Lower lobe of right lung (tissue), 2 donors: ENCODE data around the gene CCDC188. TPM values are rescaled to one million over a fixed set of nuclear protein-coding genes. Genes with fewer than 3 reads are reported as not detected.

Source experiments
- ATAC-seq, 2 donors: fragments of 200-7000 bp; cut with Tn5 transposase; one replicate each; pipeline ENCODE4 v1.9.1; 2020 to 2022; ENCODE audit warnings: mild to moderate bottlenecking in 2 of 2, moderate library complexity in 2 of 2
- DNase-seq: peaks from one replicate; pipeline ENCODE4 v3.0.0-alpha.2; 2020
- H3K27ac ChIP-seq: fragments of 200-600 bp; one replicate; pipeline ENCODE4 v1.8.0; 2022
- H3K27me3 ChIP-seq: fragments of 200-600 bp; one replicate; pipeline ENCODE4 v1.8.0; 2022; ENCODE audit warnings: low read depth
- H3K36me3 ChIP-seq: fragments of 200-600 bp; one replicate; pipeline ENCODE4 v1.8.0; 2022; ENCODE audit warnings: mild to moderate bottlenecking
- H3K4me1 ChIP-seq: fragments of 200-600 bp; one replicate; pipeline ENCODE4 v1.8.0; 2022
- H3K4me3 ChIP-seq: fragments of 200-600 bp; one replicate; pipeline ENCODE4 v1.8.0; 2022; ENCODE audit warnings: mild to moderate bottlenecking
- H3K9me3 ChIP-seq: fragments of 200-600 bp; one replicate; pipeline ENCODE4 v1.8.0; 2022
- CTCF ChIP-seq: fragments of 200-600 bp; IDR thresholded peaks from one replicate; pipeline ENCODE4 v1.8.0; 2022; ENCODE audit warnings: antibody characterized with exemption, mild to moderate bottlenecking
- intact Hi-C: fragments of 100-400 bp; cut with DNase I; formaldehyde crosslinking; loops from one replicate; pipeline ENCODE4 v1.11.0; 2022
- total RNA-seq: library from RNA; stranded (reverse); fragmentation: NEBNext Ultra II Directional; extraction: Animal tissue kit (Norgen Biotek cat#: 25700); gene quantifications from one replicate; pipeline ENCODE4 v1.2.1, GENCODE V29; 2021
- donor health status: DM: no; HTN: yes; CAD: no; lungs with severe emphysema.

The CCDC188 gene
- total RNA-seq, 1 donor from 2014 or later, result 0.77 TPM

- TF ChIP-seq CTCF, result no peak
- no peak for ATAC-seq
- no peak overlapping the region for H3K4me3 ChIP-seq
- H3K36me3 ChIP-seq, result peaks cover 73% of the 10 kb centered on the region
- no peaks in the 10 kb centered on the region for H3K27me3 ChIP-seq
- H3K4me1 ChIP-seq, result peaks cover 21% of the 10 kb centered on the region
- H3K27ac ChIP-seq, result no peak overlapping the region
- DNase-seq, result no peak
- intact Hi-C loops, result no loop called here
- no peaks in the 10 kb centered on the region for H3K9me3 ChIP-seq
Observed at GRCh38 chr22:20113551-20114310, 37.1 kb downstream of the CCDC188 start.

GRCh38 chr22:20112623-20113511 lies 38.0 kb downstream of the CCDC188 start:
- Histone ChIP-seq H3K36me3 (peaks cover 82% of the 10 kb centered on the region), H3K4me3 (no peak overlapping the region), H3K27ac (no peak overlapping the region), H3K9me3 (no peaks in the 10 kb centered on the region), H3K4me1 (peaks cover 13% of the 10 kb centered on the region), H3K27me3 (no peaks in the 10 kb centered on the region)
- no peak for TF ChIP-seq CTCF
- peak; percentile 42 for DNase-seq
- intact Hi-C loops, result no loop called here
- ATAC-seq, result no peak

- Histone ChIP-seq H3K4me1 (peaks cover 11% of the 10 kb centered on the region), H3K4me3 (no peak overlapping the region)
Observed at GRCh38 chr22:20111689-20112622, 38.9 kb downstream of the CCDC188 start.

GRCh38 chr22:20111045-20111688 lies 39.7 kb downstream of the CCDC188 start:
- no peak for ATAC-seq
- Histone ChIP-seq H3K27me3 (no peaks in the 10 kb centered on the region), H3K36me3 (peaks cover 99% of the 10 kb centered on the region), H3K4me1 (peaks cover 7% of the 10 kb centered on the region), H3K4me3 (no peak overlapping the region), H3K9me3 (no peaks in the 10 kb centered on the region), H3K27ac (no peak overlapping the region)
- intact Hi-C loops, result no loop called here
- DNase-seq, result peak; percentile 44
- TF ChIP-seq CTCF, result peak; percentile 25

More at GRCh38 chr22:20111689-20112622, 38.9 kb downstream of the CCDC188 start:
- H3K9me3 ChIP-seq, result no peaks in the 10 kb centered on the region
- no peak for ATAC-seq
- no peaks in the 10 kb centered on the region for H3K27me3 ChIP-seq
- H3K27ac ChIP-seq, result no peak overlapping the region
- TF ChIP-seq CTCF, result no peak
- intact Hi-C loops, result no loop called here
- H3K36me3 ChIP-seq, result peaks cover 91% of the 10 kb centered on the region
- DNase-seq, result peak; percentile 35
